Suprapubic skin (tissue), 4 donors: ENCODE results near the gene ANAPC5.

ENCODE experiments used
- EP300 ChIP-seq: sonication (generic); formaldehyde crosslinking; IDR thresholded peaks from one replicate; pipeline ENCODE4 v1.6.1; 2017; ENCODE audit warnings: antibody characterized with exemption
- POLR2A ChIP-seq, 2 donors: fragments of 450-650 bp; IDR thresholded peaks; one replicate each; pipeline ENCODE4 v1.6.1; 2017; ENCODE audit warnings: antibody characterized with exemption in 2 of 2, mild to moderate bottlenecking in 2 of 2, moderate library complexity in 2 of 2
- POLR2AphosphoS5 ChIP-seq, 3 donors: sonication (generic); formaldehyde crosslinking; IDR thresholded peaks; one replicate each; pipeline ENCODE4 v1.6.1; 2017; ENCODE audit warnings: antibody characterized with exemption in 3 of 3
- TF ChIP-seq, protein P1 (sequence below), 2 donors: fragments of 200-600 bp in 1 of 2; fragments of 450-650 bp in 1 of 2; sonication (generic) in 1 of 2; IDR thresholded peaks; one replicate each; pipeline ENCODE4 v1.5.1; 2016 to 2019; ENCODE audit warnings: antibody characterized with exemption in 2 of 2, mild to moderate bottlenecking in 1 of 2, moderate library complexity in 1 of 2

DNA sequence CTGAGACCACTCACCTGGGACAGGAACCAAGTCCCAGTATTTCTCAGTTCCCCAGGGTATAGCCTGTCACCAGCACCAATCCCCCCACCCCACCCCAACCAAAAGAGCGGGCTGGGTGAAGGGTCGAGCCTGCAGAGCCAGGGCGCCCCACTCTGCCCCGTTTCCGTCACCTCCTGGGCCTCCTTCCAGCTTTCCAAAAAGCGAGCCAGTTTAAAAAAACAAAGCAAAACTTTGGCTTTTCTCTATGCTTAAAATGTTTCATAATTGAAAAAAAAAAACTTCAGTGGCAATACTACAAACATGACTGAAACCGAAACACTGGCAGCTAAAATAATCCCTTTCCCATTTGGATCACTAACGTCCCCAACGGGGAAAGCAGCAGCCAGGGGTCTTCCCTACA lies 63.2 kb downstream of the ANAPC5 start:
- TF ChIP-seq, protein P1, sequence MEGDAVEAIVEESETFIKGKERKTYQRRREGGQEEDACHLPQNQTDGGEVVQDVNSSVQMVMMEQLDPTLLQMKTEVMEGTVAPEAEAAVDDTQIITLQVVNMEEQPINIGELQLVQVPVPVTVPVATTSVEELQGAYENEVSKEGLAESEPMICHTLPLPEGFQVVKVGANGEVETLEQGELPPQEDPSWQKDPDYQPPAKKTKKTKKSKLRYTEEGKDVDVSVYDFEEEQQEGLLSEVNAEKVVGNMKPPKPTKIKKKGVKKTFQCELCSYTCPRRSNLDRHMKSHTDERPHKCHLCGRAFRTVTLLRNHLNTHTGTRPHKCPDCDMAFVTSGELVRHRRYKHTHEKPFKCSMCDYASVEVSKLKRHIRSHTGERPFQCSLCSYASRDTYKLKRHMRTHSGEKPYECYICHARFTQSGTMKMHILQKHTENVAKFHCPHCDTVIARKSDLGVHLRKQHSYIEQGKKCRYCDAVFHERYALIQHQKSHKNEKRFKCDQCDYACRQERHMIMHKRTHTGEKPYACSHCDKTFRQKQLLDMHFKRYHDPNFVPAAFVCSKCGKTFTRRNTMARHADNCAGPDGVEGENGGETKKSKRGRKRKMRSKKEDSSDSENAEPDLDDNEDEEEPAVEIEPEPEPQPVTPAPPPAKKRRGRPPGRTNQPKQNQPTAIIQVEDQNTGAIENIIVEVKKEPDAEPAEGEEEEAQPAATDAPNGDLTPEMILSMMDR (IDR thresholded peaks at IDR 0.05), result no peak
- TF ChIP-seq POLR2A (IDR thresholded peaks at IDR 0.05), result no peak
- no peak for TF ChIP-seq POLR2AphosphoS5 (IDR thresholded peaks at IDR 0.05)
- no peak for TF ChIP-seq EP300
